HG03442 (cell line): ENCODE results near the gene RAB22A.
A peak's percentile ranks its signal among the peaks of the same experiment; 100 is the strongest.
"Not testable (repeated sequence)": the region's sequence is repeated elsewhere in the genome, so short reads cannot be mapped to it uniquely, and the experiment has no call there.

ENCODE experiments used
- ATAC-seq: cut with Tn5 transposase; IDR thresholded peaks from one replicate; pipeline ENCODE4 v1.9.1; 2021; ENCODE audit warnings: mild to moderate bottlenecking, moderate library complexity; ENCODE audit not compliant: unreplicated experiment

Gene RAB22A

GRCh38 chr20:58407966-58408557, 98.5 kb downstream of the RAB22A start:
- peak; percentile 62 for ATAC-seq

GRCh38 chr20:58408603-58409246, 99.2 kb downstream of the RAB22A start:
- no peak for ATAC-seq

GRCh38 chr20:58414216-58414615, 104.7 kb downstream of the RAB22A start:
- not testable (repeated sequence) for ATAC-seq

- not testable (repeated sequence) for ATAC-seq
Observed at GRCh38 chr20:58414786-58415185, 105.3 kb downstream of the RAB22A start.

- no peak for ATAC-seq
Observed at GRCh38 chr20:58416057-58416456, 106.5 kb downstream of the RAB22A start.

GRCh38 chr20:58416835-58417234, 107.3 kb downstream of the RAB22A start:
- ATAC-seq: no peak
